ENCODE data around the gene DHCR24. TPM values are rescaled to one million over a fixed set of nuclear protein-coding genes. Genes with fewer than 3 reads are reported as not detected.

DHCR24 gene
- total and polyA plus RNA-seq, 2 of the 13 experiments (the other 11 are each of a cell fraction or from before 2014, with no cell fraction given): 374 to 448 TPM

DNA sequence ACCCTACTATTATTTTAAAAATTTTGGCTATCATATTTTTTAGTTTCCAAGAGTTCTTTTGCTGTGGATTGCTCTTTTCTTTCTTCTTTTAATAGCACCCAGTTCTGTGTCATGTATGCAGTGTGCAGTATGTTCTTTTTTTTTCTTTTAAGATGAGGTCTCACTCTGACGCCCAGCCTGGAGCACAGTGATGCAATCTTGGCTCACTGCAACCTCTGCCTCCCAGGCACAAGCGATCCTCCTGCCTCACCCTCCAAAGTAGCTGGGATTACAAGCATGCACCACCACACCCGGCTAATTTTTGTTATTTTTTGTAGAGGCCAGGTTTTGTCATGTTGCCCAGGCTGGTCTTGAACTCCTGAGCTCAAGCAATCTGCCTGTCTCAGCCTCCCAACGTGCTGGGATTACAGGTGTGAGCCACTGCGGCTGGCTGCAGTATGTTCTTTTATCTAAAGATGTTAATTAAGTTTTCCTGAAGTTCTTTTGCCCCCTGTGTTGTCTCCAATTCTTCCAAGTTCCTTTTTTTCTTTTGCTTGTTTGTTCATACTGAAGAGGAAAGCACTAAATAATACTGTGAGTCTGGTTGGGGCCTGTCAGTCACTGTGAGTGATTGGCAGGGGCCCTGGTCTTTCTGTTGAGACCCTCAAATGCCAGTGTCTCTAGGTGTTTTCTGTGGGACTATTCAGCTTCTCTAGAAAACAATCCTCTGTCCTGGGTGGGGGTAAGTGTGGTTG lies 68.4 kb downstream of the DHCR24 start:
- H3K27me3 ChIP-seq (ENCODE audit: control insufficient read depth in 1 of 2, insufficient read depth in 2 of 2, low read length in 2 of 2): peaks cover 6 to 35% of the 10 kb centered on the region in 2 experiments; a peak in 3 of 5 replicates
- no peak for DNase-seq (ENCODE audit: low spot score)
- ATAC-seq: no peak
- 23% methylated on average over 5 of the region's 5 CpGs for WGBS (ENCODE audit: low lambda C conversion rate)
- intact Hi-C loops (cut with micrococcal nuclease; ENCODE audit: unreplicated experiment) (no loop called here), in situ Hi-C loops (cut with HindIII; ENCODE audit: extremely low pct_ligation_motif_present, low pct_unique_long_range_greater_than_20kb) (loop anchor here (10.0 kb wide), 1 partner anchor 176 kb away; the partner anchor contains the start of gene BSND)
- no peaks in the 10 kb centered on the region for H3K36me3 ChIP-seq (replicated peaks in 1 of 2; ENCODE audit: control insufficient read depth in 1 of 2, insufficient read depth in 2 of 2, low read length in 2 of 2)
- TF ChIP-seq, protein P1, sequence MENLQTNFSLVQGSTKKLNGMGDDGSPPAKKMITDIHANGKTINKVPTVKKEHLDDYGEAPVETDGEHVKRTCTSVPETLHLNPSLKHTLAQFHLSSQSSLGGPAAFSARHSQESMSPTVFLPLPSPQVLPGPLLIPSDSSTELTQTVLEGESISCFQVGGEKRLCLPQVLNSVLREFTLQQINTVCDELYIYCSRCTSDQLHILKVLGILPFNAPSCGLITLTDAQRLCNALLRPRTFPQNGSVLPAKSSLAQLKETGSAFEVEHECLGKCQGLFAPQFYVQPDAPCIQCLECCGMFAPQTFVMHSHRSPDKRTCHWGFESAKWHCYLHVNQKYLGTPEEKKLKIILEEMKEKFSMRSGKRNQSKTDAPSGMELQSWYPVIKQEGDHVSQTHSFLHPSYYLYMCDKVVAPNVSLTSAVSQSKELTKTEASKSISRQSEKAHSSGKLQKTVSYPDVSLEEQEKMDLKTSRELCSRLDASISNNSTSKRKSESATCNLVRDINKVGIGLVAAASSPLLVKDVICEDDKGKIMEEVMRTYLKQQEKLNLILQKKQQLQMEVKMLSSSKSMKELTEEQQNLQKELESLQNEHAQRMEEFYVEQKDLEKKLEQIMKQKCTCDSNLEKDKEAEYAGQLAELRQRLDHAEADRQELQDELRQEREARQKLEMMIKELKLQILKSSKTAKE (CRISPR knock-in tag; IDR thresholded peaks at IDR 0.05; ENCODE audit: borderline replicate concordance): no peak
- TF ChIP-seq, protein P2, sequence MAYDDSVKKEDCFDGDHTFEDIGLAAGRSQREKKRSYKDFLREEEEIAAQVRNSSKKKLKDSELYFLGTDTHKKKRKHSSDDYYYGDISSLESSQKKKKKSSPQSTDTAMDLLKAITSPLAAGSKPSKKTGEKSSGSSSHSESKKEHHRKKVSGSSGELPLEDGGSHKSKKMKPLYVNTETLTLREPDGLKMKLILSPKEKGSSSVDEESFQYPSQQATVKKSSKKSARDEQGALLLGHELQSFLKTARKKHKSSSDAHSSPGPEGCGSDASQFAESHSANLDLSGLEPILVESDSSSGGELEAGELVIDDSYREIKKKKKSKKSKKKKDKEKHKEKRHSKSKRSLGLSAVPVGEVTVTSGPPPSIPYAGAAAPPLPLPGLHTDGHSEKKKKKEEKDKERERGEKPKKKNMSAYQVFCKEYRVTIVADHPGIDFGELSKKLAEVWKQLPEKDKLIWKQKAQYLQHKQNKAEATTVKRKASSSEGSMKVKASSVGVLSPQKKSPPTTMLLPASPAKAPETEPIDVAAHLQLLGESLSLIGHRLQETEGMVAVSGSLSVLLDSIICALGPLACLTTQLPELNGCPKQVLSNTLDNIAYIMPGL (CRISPR knock-in tag; IDR thresholded peaks at IDR 0.05; ENCODE audit: borderline replicate concordance in 1 of 2, low read depth in 1 of 2): no peak
- no peak for TF ChIP-seq GATAD1 (CRISPR knock-in tag; IDR thresholded peaks at IDR 0.05)
- TF ChIP-seq MBD4 (IDR thresholded peaks at IDR 0.05; ENCODE audit: borderline replicate concordance, low read length): no peak
- no peak for TF ChIP-seq ELF1 (CRISPR knock-in tag; IDR thresholded peaks at IDR 0.05)
- TF ChIP-seq ZNF883 (CRISPR knock-in tag; IDR thresholded peaks at IDR 0.05; ENCODE audit: not compliant biosample characterization): no peak
- TF ChIP-seq RBAK (CRISPR knock-in tag; IDR thresholded peaks at IDR 0.05): no peak
- no peak for TF ChIP-seq NFE2 (CRISPR knock-in tag; IDR thresholded peaks at IDR 0.05)
- TF ChIP-seq CHD4 (IDR thresholded peaks at IDR 0.05; ENCODE audit: borderline replicate concordance, low read length): no peak
- H3K4me2 ChIP-seq (ENCODE audit: low read depth, low read length): no peak overlapping the region
- no peak for FAIRE-seq
- no peaks in the 10 kb centered on the region; the same call in 1 of the 2 replicates for H3K9me3 ChIP-seq (ENCODE audit: low read length)
- no peak overlapping the region for H2AFZ ChIP-seq (ENCODE audit: low read length)
- ChIA-PET POLR2A (no interaction called here), CTCF (ENCODE audit: low intra/inter-chr PET ratio, low total read pairs) (no interaction called here)
- H3K4me1 ChIP-seq (ENCODE audit: insufficient read depth, low read length): peaks cover 11% of the 10 kb centered on the region
- BruUV-seq (replicated peaks): no TSS peak
- H3K79me2 ChIP-seq (ENCODE audit: insufficient read depth, low read length): no peaks in the 10 kb centered on the region
- no peak overlapping the region for H3K27ac ChIP-seq (ENCODE audit: extremely low read length, insufficient read depth, low read length)
- H4K20me1 ChIP-seq (ENCODE audit: insufficient read depth, low read length): no peaks in the 10 kb centered on the region
- H3K9ac ChIP-seq (ENCODE audit: insufficient read depth, low read depth, low read length): no peak overlapping the region
- no peak overlapping the region for H3K4me3 ChIP-seq (replicated peaks in 1 of 3; ENCODE audit: insufficient read depth in 1 of 3, low read depth in 2 of 3, low read length in 3 of 3)

Measured in HepG2 (cell line).